Nephron progenitor cell (in vitro differentiated cells): ENCODE results near the gene VDR.

ENCODE experiments used
- DNase-seq: peaks from one replicate; pipeline ENCODE4 v3.0.0; 2021
- H3K27ac Mint-ChIP-seq: 2 replicates; pipeline ENCODE4 v1.8.0; 2021; ENCODE audit warnings: mild to moderate bottlenecking, moderate library complexity, mixed read lengths
- H3K27me3 Mint-ChIP-seq: 2 replicates; pipeline ENCODE4 v1.8.0; 2021; ENCODE audit warnings: mild to moderate bottlenecking, low read depth, mixed read lengths; ENCODE audit not compliant: poor library complexity
- H3K36me3 Mint-ChIP-seq: 2 replicates; pipeline ENCODE4 v1.8.0; 2021; ENCODE audit warnings: low read depth, mixed read lengths
- H3K4me1 Mint-ChIP-seq: 2 replicates; pipeline ENCODE4 v1.8.0; 2021; ENCODE audit warnings: mixed read lengths
- H3K4me3 Mint-ChIP-seq: 2 replicates; pipeline ENCODE4 v1.8.0; 2021; ENCODE audit warnings: mild to moderate bottlenecking, moderate library complexity, mixed read lengths
- H3K9me3 Mint-ChIP-seq: 2 replicates; pipeline ENCODE4 v1.8.0; 2021; ENCODE audit warnings: mild to moderate bottlenecking, moderate library complexity, mixed read lengths
- TF ChIP-seq, protein P1 (sequence below): fragments of 200-600 bp; sonication (generic); IDR thresholded peaks from 2 replicates; pipeline ENCODE4 v1.5.0; 2021; ENCODE audit warnings: antibody characterized with exemption

The VDR gene

DNA sequence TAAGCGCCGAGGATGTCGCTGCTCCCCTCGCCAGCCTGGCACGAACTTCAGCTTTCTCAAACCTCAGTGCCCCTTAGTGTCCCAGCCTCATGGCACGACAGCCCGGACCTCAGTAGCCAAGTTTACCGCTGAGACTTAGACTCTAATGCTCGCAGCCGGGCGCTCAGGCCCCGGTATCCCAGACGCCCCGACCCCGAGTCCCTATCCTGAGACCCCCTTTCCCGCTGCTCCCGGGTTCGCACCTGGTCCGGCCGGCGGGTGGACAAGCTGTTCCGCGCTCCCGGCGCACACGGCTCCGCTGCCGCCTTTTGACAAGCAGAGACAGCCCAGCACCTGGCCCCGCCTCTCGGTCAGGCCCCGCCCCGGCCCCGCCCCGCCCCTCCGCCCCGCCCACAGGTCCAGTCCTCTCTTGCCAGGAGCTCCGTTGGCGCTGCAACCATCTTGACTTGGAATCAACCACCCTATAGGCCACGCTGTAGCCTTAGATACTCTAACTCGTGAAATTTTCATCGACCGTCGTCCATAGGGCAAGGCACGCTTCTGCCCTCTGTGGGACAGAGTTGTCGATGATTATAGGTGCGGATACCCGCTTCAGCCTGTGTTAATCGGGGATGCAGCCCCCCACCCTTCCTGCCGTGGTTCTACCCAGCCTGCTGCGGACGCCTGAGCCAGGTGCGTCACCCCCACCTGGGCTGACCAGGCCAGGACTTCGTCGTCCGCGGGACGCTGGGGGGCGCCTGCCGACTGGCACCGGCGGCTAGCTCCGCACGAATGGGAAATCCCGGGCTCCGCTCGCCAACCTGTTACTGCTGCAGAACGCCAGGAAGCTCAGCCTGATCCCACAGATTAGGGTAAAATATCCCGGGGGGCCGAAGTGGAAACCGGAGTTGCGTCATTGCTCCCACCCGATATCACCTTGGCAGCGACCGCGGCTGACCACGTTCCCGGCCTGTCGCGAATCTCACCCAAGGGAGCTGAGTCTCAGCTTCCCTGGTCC lies at the start of gene VDR:
Gene VDR (minus strand): TSS at position 282 of the 997 bp plus-strand sequence. CDS start 25,881 bp downstream, outside the sequence.
- peak; percentile 78 for DNase-seq
- TF ChIP-seq, protein P1, sequence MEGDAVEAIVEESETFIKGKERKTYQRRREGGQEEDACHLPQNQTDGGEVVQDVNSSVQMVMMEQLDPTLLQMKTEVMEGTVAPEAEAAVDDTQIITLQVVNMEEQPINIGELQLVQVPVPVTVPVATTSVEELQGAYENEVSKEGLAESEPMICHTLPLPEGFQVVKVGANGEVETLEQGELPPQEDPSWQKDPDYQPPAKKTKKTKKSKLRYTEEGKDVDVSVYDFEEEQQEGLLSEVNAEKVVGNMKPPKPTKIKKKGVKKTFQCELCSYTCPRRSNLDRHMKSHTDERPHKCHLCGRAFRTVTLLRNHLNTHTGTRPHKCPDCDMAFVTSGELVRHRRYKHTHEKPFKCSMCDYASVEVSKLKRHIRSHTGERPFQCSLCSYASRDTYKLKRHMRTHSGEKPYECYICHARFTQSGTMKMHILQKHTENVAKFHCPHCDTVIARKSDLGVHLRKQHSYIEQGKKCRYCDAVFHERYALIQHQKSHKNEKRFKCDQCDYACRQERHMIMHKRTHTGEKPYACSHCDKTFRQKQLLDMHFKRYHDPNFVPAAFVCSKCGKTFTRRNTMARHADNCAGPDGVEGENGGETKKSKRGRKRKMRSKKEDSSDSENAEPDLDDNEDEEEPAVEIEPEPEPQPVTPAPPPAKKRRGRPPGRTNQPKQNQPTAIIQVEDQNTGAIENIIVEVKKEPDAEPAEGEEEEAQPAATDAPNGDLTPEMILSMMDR, result peak; percentile 17
- Mint-ChIP-seq H3K36me3 (no peaks in the 10 kb centered on the region), H3K27ac (no peak within 1 kb of the TSS), H3K27me3 (peaks cover 99% of the 10 kb centered on the region), H3K9me3 (peaks cover 3% of the 10 kb centered on the region), H3K4me3 (peak within 1 kb of the TSS; percentile 77), H3K4me1 (peaks cover 14% of the 10 kb centered on the region)

GRCh38 chr12:47954058-47954457 lies 49.3 kb upstream of the VDR start:
- no peak overlapping the region for H3K27ac Mint-ChIP-seq

DNA sequence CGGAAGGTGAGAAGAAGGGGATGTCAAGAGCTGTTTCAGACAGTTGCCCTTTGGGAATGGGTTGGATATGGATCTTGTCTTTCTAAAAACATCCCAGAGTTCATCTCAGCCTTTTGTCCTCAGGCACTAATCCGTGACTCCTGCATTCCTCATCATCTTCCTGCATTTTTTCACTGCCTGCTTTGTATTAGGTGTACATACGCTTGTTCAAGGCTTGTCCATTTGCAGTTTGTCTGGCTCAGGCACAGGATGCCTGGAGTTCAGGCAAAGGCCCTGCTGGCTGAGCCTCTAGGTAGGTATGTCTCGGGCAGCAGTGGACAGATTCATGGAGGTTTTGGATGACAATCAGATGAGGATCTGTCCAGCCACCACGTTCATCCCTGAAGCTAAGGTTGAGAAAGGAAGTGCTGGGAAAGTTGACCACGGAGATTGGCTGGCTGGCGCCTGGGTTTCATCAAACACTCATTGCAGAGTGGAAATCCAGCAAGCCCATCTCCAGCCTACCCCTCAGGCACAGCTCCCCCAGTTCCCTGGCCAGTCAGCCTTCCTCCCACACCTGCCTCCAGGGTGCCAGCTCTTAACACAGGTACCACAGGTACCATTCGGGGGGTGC lies 46.2 kb upstream of the VDR start:
- no peak overlapping the region for H3K4me3 Mint-ChIP-seq
- H3K36me3 Mint-ChIP-seq, result no peaks in the 10 kb centered on the region
- no peak overlapping the region for H3K27ac Mint-ChIP-seq
- H3K27me3 Mint-ChIP-seq, result peaks cover 19% of the 10 kb centered on the region
- no peak for DNase-seq
- peaks cover 62% of the 10 kb centered on the region for H3K4me1 Mint-ChIP-seq
- H3K9me3 Mint-ChIP-seq, result no peaks in the 10 kb centered on the region
- TF ChIP-seq, protein P1, result no peak

More at GRCh38 chr12:47954058-47954457, 49.3 kb upstream of the VDR start:
- H3K4me1 Mint-ChIP-seq, result peaks cover 44% of the 10 kb centered on the region
- peaks cover 7% of the 10 kb centered on the region for H3K27me3 Mint-ChIP-seq
- H3K4me3 Mint-ChIP-seq, result no peak overlapping the region
- H3K36me3 Mint-ChIP-seq, result no peaks in the 10 kb centered on the region
- TF ChIP-seq, protein P1, result no peak
- peaks cover 25% of the 10 kb centered on the region for H3K9me3 Mint-ChIP-seq
- DNase-seq, result no peak

GRCh38 chr12:47949441-47950341 lies 44.9 kb upstream of the VDR start:
- Mint-ChIP-seq H3K27ac (no peak overlapping the region), H3K4me3 (no peak overlapping the region), H3K9me3 (no peaks in the 10 kb centered on the region), H3K27me3 (peaks cover 25% of the 10 kb centered on the region), H3K36me3 (no peaks in the 10 kb centered on the region), H3K4me1 (peaks cover 62% of the 10 kb centered on the region)
- TF ChIP-seq, protein P1, result peak; percentile 92
- peak; percentile 85 for DNase-seq

DNA sequence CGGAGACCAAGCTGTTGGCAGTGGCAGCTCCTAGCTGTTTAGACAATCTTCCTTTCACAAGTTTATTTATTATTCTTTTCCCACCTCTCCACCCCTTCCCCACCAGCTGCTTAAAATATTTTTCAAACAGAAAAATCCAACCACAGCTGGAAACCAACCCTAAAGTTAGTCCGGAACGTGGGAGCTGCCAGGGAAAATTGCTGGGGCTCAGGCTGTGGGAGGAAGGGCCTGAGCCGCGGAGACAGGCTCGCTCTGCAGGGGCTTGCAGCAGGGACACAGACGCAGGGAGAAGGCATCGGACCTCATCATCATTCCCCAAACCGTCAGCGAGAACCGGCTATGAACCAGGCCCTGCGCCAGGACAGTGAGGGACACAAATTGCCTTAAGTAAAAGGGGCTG lies 42.5 kb upstream of the VDR start:
- Mint-ChIP-seq H3K27me3 (peaks cover 23% of the 10 kb centered on the region), H3K27ac (no peak overlapping the region), H3K36me3 (no peaks in the 10 kb centered on the region), H3K4me1 (peaks cover 59% of the 10 kb centered on the region), H3K9me3 (no peaks in the 10 kb centered on the region), H3K4me3 (no peak overlapping the region)
- TF ChIP-seq, protein P1, result no peak
- no peak for DNase-seq
